Measurements from ENCODE around the gene ANKHD1.

DNA sequence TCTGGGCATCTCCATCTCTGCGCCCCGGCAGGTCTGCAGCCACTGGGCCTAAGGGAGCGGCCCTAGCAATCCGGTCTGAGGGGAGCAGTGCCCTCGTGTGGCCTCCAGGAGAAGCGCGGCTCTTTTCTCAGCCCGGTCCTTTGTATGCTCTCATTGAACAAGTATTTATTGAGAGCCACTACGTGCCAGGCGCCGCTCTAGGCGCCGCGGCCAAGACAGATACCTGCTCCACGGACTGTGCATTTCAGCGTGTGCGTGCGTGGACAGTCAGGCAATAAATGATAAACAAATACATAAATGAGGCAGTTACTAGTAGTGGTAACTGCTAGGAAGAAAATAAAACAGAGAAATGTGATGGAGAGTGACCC lies 43.9 kb upstream of the ANKHD1 start:
- peak; percentile 92 for TF ChIP-seq CTCF (IDR thresholded peaks at IDR 0.05; ENCODE audit: poor library complexity, severe bottlenecking)
- no peak for TF ChIP-seq EZH2 (IDR thresholded peaks at IDR 0.05; ENCODE audit: borderline replicate concordance, insufficient read depth, low read length, poor library complexity, severe bottlenecking)
- TF ChIP-seq TAF1 (IDR thresholded peaks at IDR 0.05; ENCODE audit: low read depth): no peak
- no peak for TF ChIP-seq REST (IDR thresholded peaks at IDR 0.05; ENCODE audit: borderline replicate concordance)
- TF ChIP-seq EP300 (conservative IDR thresholded peaks at IDR 0.05; ENCODE audit: poor library complexity, severe bottlenecking): no peak
- TF ChIP-seq POLR2AphosphoS5 (IDR thresholded peaks at IDR 0.05): no peak
- peak; percentile 77 for TF ChIP-seq RAD21 (conservative IDR thresholded peaks at IDR 0.05)
- TF ChIP-seq MXI1 (conservative IDR thresholded peaks at IDR 0.05; ENCODE audit: poor library complexity, severe bottlenecking): no peak
